Measurements from ENCODE around the gene PUS7L. TPM values are rescaled to one million over a fixed set of nuclear protein-coding genes. Genes with fewer than 3 reads are reported as not detected.
"Not testable (repeated sequence)": the region's sequence is repeated elsewhere in the genome, so short reads cannot be mapped to it uniquely, and the experiment has no call there.

PUS7L gene
- total and polyA plus RNA-seq, 2 experiments from 2014 or later = 15.0 to 26.8 TPM

- Histone ChIP-seq H3K27ac (no peak overlapping the region), H3K9me2 (replicated peaks; ENCODE audit: insufficient read depth) (no peaks in the 10 kb centered on the region), H3K4me1 (ENCODE audit: insufficient read depth) (no peaks in the 10 kb centered on the region), H3K4me2 (no peak overlapping the region), H3K27me3 (no peaks in the 10 kb centered on the region), H4K20me1 (ENCODE audit: insufficient read depth, poor library complexity, severe bottlenecking) (no peaks in the 10 kb centered on the region), H2AFZ (no peak overlapping the region), H3K4me3 (no peak overlapping the region), H3K36me3 (replicated peaks; ENCODE audit: insufficient read depth, low read depth) (no peaks in the 10 kb centered on the region), H3K79me2 (no peaks in the 10 kb centered on the region), H3K9me3 (ENCODE audit: low read depth) (no peaks in the 10 kb centered on the region)
- DNase-seq (ENCODE audit: low spot score) = no peak
- TF ChIP-seq EZH2phosphoT487 (IDR thresholded peaks at IDR 0.05; ENCODE audit: low read depth, severe bottlenecking, unreplicated experiment) = no peak
- TF ChIP-seq CTCF (IDR thresholded peaks at IDR 0.05; ENCODE audit: poor library complexity) = no peak
- no peak for TF ChIP-seq EZH2 (IDR thresholded peaks at IDR 0.05; ENCODE audit: borderline replicate concordance)
Observed at GRCh38 chr12:43723134-43723533, 35.5 kb downstream of the PUS7L start.

GRCh38 chr12:43722621-43723020, 36.0 kb downstream of the PUS7L start:
- H3K27me3 ChIP-seq = no peaks in the 10 kb centered on the region
- no peaks in the 10 kb centered on the region for H3K9me2 ChIP-seq (replicated peaks; ENCODE audit: insufficient read depth)
- no peaks in the 10 kb centered on the region for H3K9me3 ChIP-seq (ENCODE audit: low read depth)
- H3K4me3 ChIP-seq = no peak overlapping the region
- H3K79me2 ChIP-seq = no peaks in the 10 kb centered on the region
- TF ChIP-seq EZH2 (IDR thresholded peaks at IDR 0.05; ENCODE audit: borderline replicate concordance) = no peak
- TF ChIP-seq CTCF (IDR thresholded peaks at IDR 0.05; ENCODE audit: poor library complexity) = no peak
- TF ChIP-seq EZH2phosphoT487 (IDR thresholded peaks at IDR 0.05; ENCODE audit: low read depth, severe bottlenecking, unreplicated experiment) = no peak
- DNase-seq (ENCODE audit: low spot score) = no peak
- no peak overlapping the region for H3K27ac ChIP-seq
- H2AFZ ChIP-seq = no peak overlapping the region
- no peaks in the 10 kb centered on the region for H4K20me1 ChIP-seq (ENCODE audit: insufficient read depth, poor library complexity, severe bottlenecking)
- no peak overlapping the region for H3K4me2 ChIP-seq
- no peaks in the 10 kb centered on the region for H3K4me1 ChIP-seq (ENCODE audit: insufficient read depth)
- no peaks in the 10 kb centered on the region for H3K36me3 ChIP-seq (replicated peaks; ENCODE audit: insufficient read depth, low read depth)

GRCh38 chr12:43711348-43711747, 47.2 kb downstream of the PUS7L start:
- 43% methylated on average over 2 of the region's 2 CpGs for WGBS (ENCODE audit: low lambda C conversion rate, missing lambda C conversion rate)
- TF ChIP-seq EZH2phosphoT487 (IDR thresholded peaks at IDR 0.05; ENCODE audit: low read depth, severe bottlenecking, unreplicated experiment) (no peak), EZH2 (IDR thresholded peaks at IDR 0.05; ENCODE audit: borderline replicate concordance) (no peak)
- no peak for DNase-seq (ENCODE audit: low spot score)
- no peak overlapping the region for H3K27ac ChIP-seq
- no peaks in the 10 kb centered on the region for H3K9me2 ChIP-seq (replicated peaks; ENCODE audit: insufficient read depth)
- no peak overlapping the region for H2AFZ ChIP-seq
- H3K79me2 ChIP-seq = no peaks in the 10 kb centered on the region
- no peaks in the 10 kb centered on the region for H3K4me1 ChIP-seq (ENCODE audit: insufficient read depth)
- no peaks in the 10 kb centered on the region for H3K27me3 ChIP-seq
- no peaks in the 10 kb centered on the region for H4K20me1 ChIP-seq (ENCODE audit: insufficient read depth, poor library complexity, severe bottlenecking)
- no peaks in the 10 kb centered on the region for H3K9me3 ChIP-seq (ENCODE audit: low read depth)
- H3K4me3 ChIP-seq = no peak overlapping the region
- no peak overlapping the region for H3K4me2 ChIP-seq
- no peaks in the 10 kb centered on the region for H3K36me3 ChIP-seq (replicated peaks; ENCODE audit: insufficient read depth, low read depth)

DNA sequence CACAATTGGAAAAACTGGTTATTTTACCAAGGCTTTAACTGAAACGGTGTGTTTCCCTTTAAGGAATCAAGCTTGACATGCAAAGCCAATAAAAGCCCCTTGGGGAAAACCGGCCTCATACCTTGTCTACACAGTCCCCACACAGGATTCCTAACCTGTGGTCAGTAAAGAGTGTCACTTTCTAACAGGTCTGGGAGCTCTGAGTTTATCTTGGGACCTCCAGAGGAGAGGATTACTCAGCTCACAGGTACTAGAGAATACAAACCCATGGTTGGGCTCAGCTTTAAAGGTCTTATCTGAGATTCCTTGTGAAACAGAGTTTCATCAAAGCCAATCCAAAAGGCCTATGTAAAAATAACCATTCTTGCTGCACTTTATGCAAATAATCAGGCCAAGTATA, 54.8 kb downstream of the PUS7L start:
- H3K9me2 ChIP-seq (replicated peaks; ENCODE audit: insufficient read depth); H3K27me3 ChIP-seq; H3K36me3 ChIP-seq (replicated peaks; ENCODE audit: insufficient read depth, low read depth); H3K4me2 ChIP-seq; H3K27ac ChIP-seq; H3K79me2 ChIP-seq; DNase-seq (ENCODE audit: low spot score); H4K20me1 ChIP-seq (ENCODE audit: insufficient read depth, poor library complexity, severe bottlenecking); H2AFZ ChIP-seq; H3K4me1 ChIP-seq (ENCODE audit: insufficient read depth); H3K9me3 ChIP-seq (ENCODE audit: low read depth); H3K4me3 ChIP-seq: not testable (repeated sequence)
- WGBS (ENCODE audit: low lambda C conversion rate, missing lambda C conversion rate) = 10% methylated on average over 2 of the region's 2 CpGs

DNA sequence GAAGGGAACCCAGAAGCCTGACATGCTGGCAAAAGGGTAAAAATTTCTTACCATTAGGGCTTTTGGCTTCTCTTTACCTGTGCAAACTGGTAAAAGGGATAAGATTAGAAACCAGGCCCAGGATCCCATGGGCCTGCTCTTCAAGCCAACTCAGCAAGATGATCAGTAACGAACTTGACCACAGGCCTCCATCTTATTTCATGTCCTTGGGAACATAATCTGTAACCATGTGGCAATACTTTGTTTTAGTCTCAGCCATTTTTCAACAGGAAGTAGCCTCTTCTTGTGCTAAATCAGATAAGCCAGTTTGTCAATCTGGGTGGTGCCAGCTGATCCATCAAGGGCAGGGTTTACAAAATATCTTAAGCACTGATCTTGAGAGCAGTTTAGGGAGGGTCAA, 57.4 kb downstream of the PUS7L start:
- not testable (repeated sequence) for DNase-seq (ENCODE audit: low spot score); H3K27me3 ChIP-seq; H3K79me2 ChIP-seq; H4K20me1 ChIP-seq (ENCODE audit: insufficient read depth, poor library complexity, severe bottlenecking); H3K36me3 ChIP-seq (replicated peaks; ENCODE audit: insufficient read depth, low read depth); H3K9me3 ChIP-seq (ENCODE audit: low read depth); H2AFZ ChIP-seq; H3K4me2 ChIP-seq; H3K4me1 ChIP-seq (ENCODE audit: insufficient read depth); H3K9me2 ChIP-seq (replicated peaks; ENCODE audit: insufficient read depth); H3K4me3 ChIP-seq; H3K27ac ChIP-seq
- 96% methylated on average over 1 of the region's 1 CpG for WGBS (ENCODE audit: low lambda C conversion rate, missing lambda C conversion rate)

All from hepatocyte (in vitro differentiated cells).